ENCODE measurements around the gene CDK5RAP2. TPM values are rescaled to one million over a fixed set of nuclear protein-coding genes. Genes with fewer than 3 reads are reported as not detected.
A peak's percentile ranks its signal among the peaks of the same experiment; 100 is the strongest.

CDK5RAP2 gene
- total RNA-seq, 1 donor: 21.2 TPM

DNA sequence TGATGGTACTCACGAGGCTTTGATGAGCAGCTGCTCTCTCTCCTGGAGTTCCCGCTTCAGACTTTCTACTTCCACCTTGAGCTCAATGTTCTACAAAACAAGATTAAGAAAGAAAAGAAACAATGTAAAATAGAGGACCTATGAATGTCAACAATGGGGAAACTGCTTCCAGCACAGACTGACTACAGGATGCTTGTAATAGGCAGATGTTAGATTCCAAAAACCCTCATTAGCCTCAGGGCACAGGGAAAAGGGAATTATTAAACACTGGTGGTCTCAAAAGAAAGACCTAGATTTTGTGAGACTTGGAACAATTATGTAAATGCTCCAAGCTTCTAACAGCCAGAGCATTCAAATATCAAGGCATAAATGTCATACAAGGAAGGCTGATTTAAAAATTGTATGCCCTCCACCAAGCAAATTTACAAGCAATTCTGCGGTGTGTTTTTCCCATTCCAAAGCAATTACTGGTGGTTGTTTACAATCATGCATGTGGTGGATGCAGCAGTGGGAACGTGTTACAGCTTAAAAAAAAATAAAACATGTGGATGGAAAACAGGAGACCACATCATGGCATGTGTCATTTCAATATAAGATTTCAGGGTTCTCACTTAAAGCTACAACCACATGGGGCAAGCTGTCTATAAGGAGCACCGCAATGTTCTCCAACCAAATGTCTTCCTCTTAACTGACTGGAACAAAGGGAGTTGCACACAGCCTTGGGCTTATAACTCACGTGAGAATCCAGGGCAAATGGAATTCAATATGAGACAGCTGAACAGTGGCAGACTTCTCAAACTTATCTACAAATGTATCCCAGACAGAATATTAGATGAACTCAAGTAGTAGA is 34.0 kb downstream of the CDK5RAP2 start:
- no peak for TF ChIP-seq CTCF (IDR thresholded peaks at IDR 0.05; ENCODE audit: insufficient read depth, low read depth, low read length)
- DNase-seq (ENCODE audit: low read depth): peak; percentile 46
- no peak overlapping the region for H3K4me3 ChIP-seq (ENCODE audit: low read depth, low read length)

GRCh38 chr9:120544441-120544840 is 35.5 kb downstream of the CDK5RAP2 start:
- TF ChIP-seq CTCF (IDR thresholded peaks at IDR 0.05; ENCODE audit: insufficient read depth, low read depth, low read length): no peak
- DNase-seq (ENCODE audit: low read depth): no peak
- no peak overlapping the region for H3K4me3 ChIP-seq (ENCODE audit: low read depth, low read length)

GRCh38 chr9:120542701-120543490 is 37.1 kb downstream of the CDK5RAP2 start:
- no peak overlapping the region for H3K4me3 ChIP-seq (ENCODE audit: low read depth, low read length)
- DNase-seq (ENCODE audit: low read depth): no peak
- no peak for TF ChIP-seq CTCF (IDR thresholded peaks at IDR 0.05; ENCODE audit: insufficient read depth, low read depth, low read length)

DNA sequence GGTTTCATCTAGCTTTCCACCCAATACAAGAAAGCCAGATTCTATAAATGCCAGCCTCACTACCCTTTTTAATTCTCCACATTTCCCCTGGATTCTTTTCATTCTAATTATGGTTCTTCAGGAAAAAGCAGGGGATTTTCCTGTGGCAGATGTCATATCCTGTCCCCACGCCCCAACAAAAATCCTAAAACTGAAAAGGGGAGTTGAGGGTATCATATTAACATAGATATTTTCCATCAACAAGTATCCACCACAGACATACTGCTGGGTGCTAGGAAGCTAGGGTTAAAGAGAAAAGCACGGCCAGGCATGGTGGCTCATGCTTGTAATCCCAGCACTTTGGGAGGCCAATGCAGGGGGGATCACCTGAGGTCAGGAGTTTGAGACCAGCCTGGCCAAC is 38.0 kb downstream of the CDK5RAP2 start:
- H3K4me3 ChIP-seq (ENCODE audit: low read depth, low read length): no peak overlapping the region
- TF ChIP-seq CTCF (IDR thresholded peaks at IDR 0.05; ENCODE audit: insufficient read depth, low read depth, low read length): no peak
- no peak for DNase-seq (ENCODE audit: low read depth)

GRCh38 chr9:120539951-120540350 is 40.0 kb downstream of the CDK5RAP2 start:
- no peak for TF ChIP-seq CTCF (IDR thresholded peaks at IDR 0.05; ENCODE audit: insufficient read depth, low read depth, low read length)
- no peak for DNase-seq (ENCODE audit: low read depth)
- H3K4me3 ChIP-seq (ENCODE audit: low read depth, low read length): no peak overlapping the region

DNA sequence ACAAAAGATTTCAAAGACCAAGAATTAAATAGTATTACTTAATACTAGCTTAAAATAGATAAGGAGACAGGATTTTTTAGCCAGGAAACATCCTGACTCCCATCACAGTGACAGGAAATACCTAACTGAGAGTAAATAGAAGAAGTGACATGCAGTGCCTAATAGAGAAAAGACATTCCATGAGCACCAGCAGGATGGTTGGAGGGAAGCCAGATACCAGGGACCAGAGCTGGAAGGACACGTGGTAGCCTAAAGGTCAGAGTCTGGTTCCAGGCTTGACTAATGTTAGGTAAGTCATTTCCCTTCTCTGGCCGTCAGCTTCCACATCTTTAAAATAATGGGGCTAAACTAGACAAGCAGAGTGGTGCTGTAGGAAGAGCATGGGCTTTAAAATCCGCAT is 41.6 kb downstream of the CDK5RAP2 start:
- peak; percentile 10 for DNase-seq (ENCODE audit: low read depth)

More for the DNA sequence above, 41.6 kb downstream of the CDK5RAP2 start:
- no peak for TF ChIP-seq CTCF (IDR thresholded peaks at IDR 0.05; ENCODE audit: insufficient read depth, low read depth, low read length)
- no peak overlapping the region for H3K4me3 ChIP-seq (ENCODE audit: low read depth, low read length)
